ENCODE data around the gene C6orf47. TPM values are rescaled to one million over a fixed set of nuclear protein-coding genes. Genes with fewer than 3 reads are reported as not detected.

C6orf47 gene
- total and polyA plus RNA-seq, 4 donors: 18.9 to 26.8 (median 24.0) TPM

GRCh38 chr6:31690231-31691077 lies 29.9 kb upstream of the C6orf47 start:
- no peak overlapping the region for H3K27ac ChIP-seq (ENCODE audit: low read depth in 1 of 2, low read length in 1 of 2)
- H3K4me3 ChIP-seq: no peak overlapping the region
- peaks cover 23 to 69% (median 33%) of the 10 kb centered on the region in 4 donors for H3K36me3 ChIP-seq (ENCODE audit: control insufficient read depth in 4 of 4, insufficient read depth in 4 of 4, low read length in 4 of 4)
- DNase-seq: no peak
- no peaks in the 10 kb centered on the region for H3K4me1 ChIP-seq (ENCODE audit: control insufficient read depth in 5 of 5, insufficient read depth in 5 of 5, low read length in 5 of 5)
- H3K27me3 ChIP-seq (ENCODE audit: control insufficient read depth in 3 of 3, insufficient read depth in 3 of 3, low read length in 2 of 3): no peaks in the 10 kb centered on the region
- TF ChIP-seq CTCF (IDR thresholded peaks at IDR 0.05; ENCODE audit: control extremely low read depth, extremely low read depth): no peak
- no peak overlapping the region for H3K9ac ChIP-seq (ENCODE audit: insufficient read depth in 1 of 2, low read length in 2 of 2)
- ATAC-seq (ENCODE audit: insufficient read depth, low FRiP score): no peak
- no peaks in the 10 kb centered on the region for H3K9me3 ChIP-seq (ENCODE audit: control insufficient read depth in 4 of 4, insufficient read depth in 3 of 4, low read length in 3 of 4)
- 78 to 87% methylated on average over 10 of the region's 10 CpGs for WGBS, 2 donors

- H3K9me3 ChIP-seq (ENCODE audit: control insufficient read depth in 4 of 4, insufficient read depth in 3 of 4, low read length in 3 of 4): no peaks in the 10 kb centered on the region
- ATAC-seq (ENCODE audit: insufficient read depth, low FRiP score) (no peak), DNase-seq (no peak)
- no peak overlapping the region for H3K4me3 ChIP-seq
- no peak overlapping the region for H3K27ac ChIP-seq (ENCODE audit: low read depth in 1 of 2, low read length in 1 of 2)
- 80 to 81% methylated on average over 11 of the region's 11 CpGs for WGBS, 2 donors
- TF ChIP-seq CTCF (IDR thresholded peaks at IDR 0.05; ENCODE audit: control extremely low read depth, extremely low read depth): no peak
- H3K27me3 ChIP-seq (ENCODE audit: control insufficient read depth in 3 of 3, insufficient read depth in 3 of 3, low read length in 2 of 3): no peaks in the 10 kb centered on the region
- no peak overlapping the region for H3K9ac ChIP-seq (ENCODE audit: insufficient read depth in 1 of 2, low read length in 2 of 2)
- H3K36me3 ChIP-seq (ENCODE audit: control insufficient read depth in 4 of 4, insufficient read depth in 4 of 4, low read length in 4 of 4): peaks cover 22 to 63% (median 30%) of the 10 kb centered on the region in 4 donors
- H3K4me1 ChIP-seq (ENCODE audit: control insufficient read depth in 5 of 5, insufficient read depth in 5 of 5, low read length in 5 of 5): no peaks in the 10 kb centered on the region
Observed at GRCh38 chr6:31689249-31690110, 28.9 kb upstream of the C6orf47 start.

GRCh38 chr6:31687860-31688693 lies 27.5 kb upstream of the C6orf47 start:
- 87 to 89% methylated on average over 14 of the region's 14 CpGs for WGBS, 2 donors
- Histone ChIP-seq H3K4me3 (no peak overlapping the region), H3K36me3 (ENCODE audit: control insufficient read depth in 4 of 4, insufficient read depth in 4 of 4, low read length in 4 of 4) (peaks cover 17 to 53% (median 26%) of the 10 kb centered on the region in 4 donors), H3K4me1 (ENCODE audit: control insufficient read depth in 5 of 5, insufficient read depth in 5 of 5, low read length in 5 of 5) (peaks cover 0 to 8% (median 0%) of the 10 kb centered on the region in 5 donors), H3K27me3 (ENCODE audit: control insufficient read depth in 3 of 3, insufficient read depth in 3 of 3, low read length in 2 of 3) (no peaks in the 10 kb centered on the region), H3K27ac (ENCODE audit: low read depth in 1 of 2, low read length in 1 of 2) (no peak overlapping the region), H3K9me3 (ENCODE audit: control insufficient read depth in 4 of 4, insufficient read depth in 3 of 4, low read length in 3 of 4) (no peaks in the 10 kb centered on the region), H3K9ac (ENCODE audit: insufficient read depth in 1 of 2, low read length in 2 of 2) (no peak overlapping the region)
- ATAC-seq (ENCODE audit: insufficient read depth, low FRiP score) (no peak), DNase-seq (no peak)
- TF ChIP-seq CTCF (IDR thresholded peaks at IDR 0.05; ENCODE audit: control extremely low read depth, extremely low read depth): no peak
